ENCODE measurements around the gene YJEFN3.

Gene YJEFN3

GRCh38 chr19:19499272-19499995, 29.3 kb upstream of the YJEFN3 start:
- H3K4me3 ChIP-seq (replicated peaks; ENCODE audit: low read depth, low read length), result no peak overlapping the region
- DNase-seq (ENCODE audit: low read depth), result no peak
- no peak for TF ChIP-seq CTCF (IDR thresholded peaks at IDR 0.05; ENCODE audit: low read length, missing control alignments)

- DNase-seq (ENCODE audit: low read depth), result no peak
- no peak overlapping the region for H3K4me3 ChIP-seq (replicated peaks; ENCODE audit: low read depth, low read length)
- TF ChIP-seq CTCF (IDR thresholded peaks at IDR 0.05; ENCODE audit: low read length, missing control alignments), result no peak
These were observed 27.6 kb upstream of the YJEFN3 start for GRCh38 chr19:19500975-19501644.

- DNase-seq (ENCODE audit: low read depth), result no peak
- no peak overlapping the region for H3K4me3 ChIP-seq (replicated peaks; ENCODE audit: low read depth, low read length)
- no peak for TF ChIP-seq CTCF (IDR thresholded peaks at IDR 0.05; ENCODE audit: low read length, missing control alignments)
These were observed 26.9 kb upstream of the YJEFN3 start for GRCh38 chr19:19501798-19502197.

DNA sequence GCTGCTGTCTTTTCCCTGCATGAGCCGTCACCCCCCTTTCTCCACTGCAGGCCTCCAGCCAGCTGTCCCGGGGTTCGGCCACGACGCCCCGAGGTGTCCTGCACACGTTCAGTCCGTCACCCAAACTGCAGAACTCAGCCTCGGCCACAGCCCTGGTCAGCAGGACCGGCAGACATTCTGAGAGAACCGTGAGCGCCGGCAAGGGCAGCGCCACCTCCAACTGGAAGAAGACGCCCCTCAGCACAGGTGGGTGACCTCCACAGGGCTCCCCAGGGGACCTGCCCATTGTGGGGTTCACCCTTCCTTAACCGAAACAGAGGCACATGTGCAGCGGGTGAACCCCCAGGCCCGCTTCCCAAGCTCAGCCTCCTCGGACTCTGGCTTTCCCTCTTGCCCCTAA, 26.4 kb upstream of the YJEFN3 start:
- no peak overlapping the region for H3K4me3 ChIP-seq (replicated peaks; ENCODE audit: low read depth, low read length)
- DNase-seq (ENCODE audit: low read depth), result no peak
- TF ChIP-seq CTCF (IDR thresholded peaks at IDR 0.05; ENCODE audit: low read length, missing control alignments), result no peak

GRCh38 chr19:19502808-19503602, 25.7 kb upstream of the YJEFN3 start:
- no peak overlapping the region for H3K4me3 ChIP-seq (replicated peaks; ENCODE audit: low read depth, low read length)

More at GRCh38 chr19:19502808-19503602, 25.7 kb upstream of the YJEFN3 start:
- no peak for DNase-seq (ENCODE audit: low read depth)
- TF ChIP-seq CTCF (IDR thresholded peaks at IDR 0.05; ENCODE audit: low read length, missing control alignments), result no peak
